H9 (cell line): Measurements from ENCODE around the gene ARHGAP26. TPM values are rescaled to one million over a fixed set of nuclear protein-coding genes. Genes with fewer than 3 reads are reported as not detected.

ENCODE experiments used
- DNase-seq: peaks from one replicate; pipeline ENCODE4 v3.0.0-alpha.2; 2017
- H2AFZ ChIP-seq: one replicate; pipeline ENCODE4 v1.6.1; 2013; ENCODE audit warnings: mild to moderate bottlenecking, low read length, control low read depth, moderate library complexity
- H2AK5ac ChIP-seq: 2 replicates; pipeline ENCODE4 v1.6.1; 2013; ENCODE audit warnings: low read length, control low read depth, mixed read lengths; ENCODE audit not compliant: insufficient read length
- H2BK120ac ChIP-seq: one replicate; pipeline ENCODE4 v1.6.1; 2013; ENCODE audit warnings: low read depth, mild to moderate bottlenecking, low read length, control low read depth, inconsistent platforms; ENCODE audit not compliant: poor library complexity, severe bottlenecking
- H2BK12ac ChIP-seq: 2 replicates; pipeline ENCODE4 v1.6.1; 2013; ENCODE audit warnings: low read length, control low read depth, mixed read lengths, low read depth; ENCODE audit not compliant: insufficient read length
- H2BK15ac ChIP-seq: 2 replicates; pipeline ENCODE4 v1.6.1; 2013; ENCODE audit warnings: low read depth, low read length, control low read depth
- H2BK20ac ChIP-seq: one replicate; pipeline ENCODE4 v1.6.1; 2013; ENCODE audit warnings: low read depth, mild to moderate bottlenecking, low read length, control low read depth, inconsistent platforms; ENCODE audit not compliant: poor library complexity, severe bottlenecking
- H2BK5ac ChIP-seq: 2 replicates; pipeline ENCODE4 v1.6.1; 2013; ENCODE audit warnings: low read length, control low read depth, mixed read lengths; ENCODE audit not compliant: insufficient read length
- H3K14ac ChIP-seq: 2 replicates; pipeline ENCODE4 v1.6.1; 2013; ENCODE audit warnings: low read length, control low read depth; ENCODE audit not compliant: insufficient read depth
- H3K18ac ChIP-seq: 2 replicates; pipeline ENCODE4 v1.6.1; 2013; ENCODE audit warnings: low read depth, mild to moderate bottlenecking, mixed read lengths, low read length, control low read depth; ENCODE audit not compliant: insufficient read length
- H3K23ac ChIP-seq: 2 replicates; pipeline ENCODE4 v1.6.1; 2013; ENCODE audit warnings: low read length, control low read depth, mixed read lengths, low read depth; ENCODE audit not compliant: insufficient read length
- H3K23me2 ChIP-seq: 2 replicates; pipeline ENCODE4 v1.6.1; 2013; ENCODE audit warnings: low read depth, mild to moderate bottlenecking, mixed read lengths, low read length, control low read depth; ENCODE audit not compliant: insufficient read length, poor library complexity, severe bottlenecking
- H3K27ac ChIP-seq: 2 replicates; pipeline ENCODE4 v1.5.1; 2013; ENCODE audit warnings: low read length, control low read depth, mixed read lengths, low read depth; ENCODE audit not compliant: insufficient read length
- H3K27me3 ChIP-seq: 2 replicates; pipeline ENCODE4 v1.6.1; 2013; ENCODE audit warnings: low read length, control low read depth, inconsistent platforms; ENCODE audit not compliant: insufficient read depth
- H3K4ac ChIP-seq: 2 replicates; pipeline ENCODE4 v1.6.1; 2013; ENCODE audit warnings: low read depth, mild to moderate bottlenecking, control low read depth, inconsistent platforms, low read length, moderate library complexity
- H3K4me1 ChIP-seq: 2 replicates; pipeline ENCODE4 v1.6.1; 2013; ENCODE audit warnings: low read length, control low read depth, inconsistent platforms; ENCODE audit not compliant: insufficient read depth
- H3K4me2 ChIP-seq: 2 replicates; pipeline ENCODE4 v1.6.1; 2013; ENCODE audit warnings: low read length, control low read depth, mixed read lengths; ENCODE audit not compliant: insufficient read length, insufficient read depth
- H3K56ac ChIP-seq: 2 replicates; pipeline ENCODE4 v1.6.1; 2013; ENCODE audit warnings: low read depth, mild to moderate bottlenecking, mixed read lengths, low read length, control low read depth; ENCODE audit not compliant: insufficient read length
- H3K79me1 ChIP-seq: 2 replicates; pipeline ENCODE4 v1.6.1; 2013; ENCODE audit warnings: low read depth, mild to moderate bottlenecking, moderate library complexity, low read length, control low read depth, inconsistent platforms; ENCODE audit not compliant: insufficient read depth, poor library complexity, severe bottlenecking
- H3K79me2 ChIP-seq: 2 replicates; pipeline ENCODE4 v1.6.1; 2013; ENCODE audit warnings: low read length, control low read depth, inconsistent platforms; ENCODE audit not compliant: insufficient read depth
- H3K9ac ChIP-seq: 2 replicates; pipeline ENCODE4 v1.6.1; 2013; ENCODE audit warnings: low read length, control low read depth, mixed read lengths; ENCODE audit not compliant: insufficient read length; ENCODE audit errors: extremely low read depth
- H3K9me3 ChIP-seq: one replicate; pipeline ENCODE4 v1.6.1; 2013; ENCODE audit warnings: low read depth, low read length, inconsistent platforms; ENCODE audit not compliant: control insufficient read depth
- H3T11ph ChIP-seq: one replicate; pipeline ENCODE4 v1.6.1; 2013; ENCODE audit warnings: mild to moderate bottlenecking, low read length, control low read depth, inconsistent platforms
- H4K20me1 ChIP-seq: one replicate; pipeline ENCODE4 v1.6.1; 2013; ENCODE audit not compliant: control insufficient read depth, insufficient read length, insufficient read depth
- H4K5ac ChIP-seq: 2 replicates; pipeline ENCODE4 v1.6.1; 2013; ENCODE audit warnings: low read depth, mild to moderate bottlenecking, mixed read lengths, low read length, control low read depth; ENCODE audit not compliant: insufficient read length
- H4K8ac ChIP-seq: replicated peaks from 2 replicates; pipeline ENCODE4 v1.6.1; 2013; ENCODE audit warnings: low read length, control low read depth, mixed read lengths, low read depth; ENCODE audit not compliant: insufficient read length
- H4K91ac ChIP-seq: 2 replicates; pipeline ENCODE4 v1.6.1; 2013; ENCODE audit warnings: low read depth, mild to moderate bottlenecking, moderate library complexity, mixed read lengths, low read length, control low read depth; ENCODE audit not compliant: insufficient read length
- H3K27ac Mint-ChIP-seq, 3 experiments: 2 replicates in 2 of 3; 3 replicates in 1 of 3; pipeline ENCODE4 v1.8.0; 2020 to 2021; ENCODE audit warnings: mixed read lengths in 3 of 3, mild to moderate bottlenecking in 1 of 3, moderate library complexity in 1 of 3
- H3K27me3 Mint-ChIP-seq: 2 replicates; pipeline ENCODE4 v1.8.0; 2021; ENCODE audit warnings: low read depth, mild to moderate bottlenecking, moderate library complexity, mixed read lengths
- H3K36me3 Mint-ChIP-seq, 3 experiments: 2 replicates in 2 of 3; 3 replicates in 1 of 3; pipeline ENCODE4 v1.8.0; 2020 to 2021; ENCODE audit warnings: low read depth in 3 of 3, mixed read lengths in 3 of 3; ENCODE audit not compliant: insufficient read depth in 1 of 3
- H3K4me1 Mint-ChIP-seq, 2 experiments: 2 replicates each; pipeline ENCODE4 v1.8.0; 2020; ENCODE audit warnings: mixed read lengths in 2 of 2
- H3K4me3 Mint-ChIP-seq, 2 experiments: 2 replicates in 1 of 2; 3 replicates in 1 of 2; pipeline ENCODE4 v1.8.0; 2020 to 2021; ENCODE audit warnings: mild to moderate bottlenecking in 2 of 2, mixed read lengths in 2 of 2, moderate library complexity in 1 of 2
- H3K9me3 Mint-ChIP-seq, 2 experiments: 2 replicates in 1 of 2; 3 replicates in 1 of 2; pipeline ENCODE4 v1.8.0; 2020; ENCODE audit warnings: mild to moderate bottlenecking in 2 of 2, mixed read lengths in 2 of 2, moderate library complexity in 1 of 2
- CTCF ChIP-seq: fragments of 200-600 bp; sonication (generic); conservative IDR thresholded peaks from 3 replicates; pipeline ENCODE4 v1.8.0; 2021; ENCODE audit warnings: antibody characterized with exemption, mild to moderate bottlenecking
- WGBS: extraction: QIAGEN DNeasy Blood & Tissue Kit; methylation state at CpG from one replicate; pipeline ENCODE4 v1.1.7; 2013; ENCODE audit warnings: missing lambda C conversion rate, low lambda C conversion rate, mixed read lengths; ENCODE audit not compliant: insufficient read length; ENCODE audit errors: extremely low coverage; 5-methylcytosine and 5-hydroxymethylcytosine counted together
- total RNA-seq: library from RNA; stranded (reverse); gene quantifications from 2 replicates; pipeline ENCODE4 v1.2.1, GENCODE V29; 2021

The ARHGAP26 gene
- total RNA-seq, 1 experiment from 2014 or later = 13.8 TPM

- Histone ChIP-seq H4K5ac (no peak overlapping the region), H3K27me3 (no peaks in the 10 kb centered on the region), H2BK12ac (no peak overlapping the region), H2BK20ac (no peak overlapping the region), H3K79me1 (no peaks in the 10 kb centered on the region), H4K20me1 (no peaks in the 10 kb centered on the region), H3K79me2 (no peaks in the 10 kb centered on the region), H4K91ac (no peak overlapping the region), H3K4me1 (peaks cover 5% of the 10 kb centered on the region; the same call in 1 of the 2 replicates), H3K23ac (no peak overlapping the region), H2BK120ac (no peak overlapping the region), H2BK15ac (no peak overlapping the region), H3K18ac (no peak overlapping the region), H2AFZ (no peak overlapping the region), H3K14ac (no peak overlapping the region), H3T11ph (no peak overlapping the region), H2AK5ac (no peak overlapping the region), H4K8ac (no peak overlapping the region), H3K4ac (no peak overlapping the region), H3K23me2 (no peaks in the 10 kb centered on the region), H3K27ac (no peak overlapping the region), H3K4me2 (no peak overlapping the region), H3K9ac (no peak overlapping the region), H3K9me3 (no peaks in the 10 kb centered on the region), H3K56ac (no peak overlapping the region), H2BK5ac (no peak overlapping the region)
- no peak for DNase-seq
- Mint-ChIP-seq H3K27ac (peak overlapping the region in 1 of 3 experiments; percentile 82; a peak in 2 of 7 replicates), H3K27me3 (no peaks in the 10 kb centered on the region), H3K9me3 (no peaks in the 10 kb centered on the region), H3K4me3 (no peak overlapping the region), H3K4me1 (peaks cover 7 to 12% of the 10 kb centered on the region in 2 experiments), H3K36me3 (peaks cover 5 to 17% (median 14%) of the 10 kb centered on the region in 3 experiments; a peak in 6 of 7 replicates)
- no peak for TF ChIP-seq CTCF
- no CpG with 5 or more reads among the region's 4 CpGs for WGBS
Observed at GRCh38 chr5:143044265-143044664, 274.1 kb downstream of the ARHGAP26 start.
